ENCODE data around the gene TVP23C.
"Not testable (repeated sequence)": the region's sequence is repeated elsewhere in the genome, so short reads cannot be mapped to it uniquely, and the experiment has no call there.

The TVP23C gene

GRCh38 chr17:15526292-15527218, 36.7 kb downstream of the TVP23C start:
- not testable (repeated sequence) for DNase-seq

GRCh38 chr17:15524990-15525985, 38.0 kb downstream of the TVP23C start:
- not testable (repeated sequence) for DNase-seq

DNA sequence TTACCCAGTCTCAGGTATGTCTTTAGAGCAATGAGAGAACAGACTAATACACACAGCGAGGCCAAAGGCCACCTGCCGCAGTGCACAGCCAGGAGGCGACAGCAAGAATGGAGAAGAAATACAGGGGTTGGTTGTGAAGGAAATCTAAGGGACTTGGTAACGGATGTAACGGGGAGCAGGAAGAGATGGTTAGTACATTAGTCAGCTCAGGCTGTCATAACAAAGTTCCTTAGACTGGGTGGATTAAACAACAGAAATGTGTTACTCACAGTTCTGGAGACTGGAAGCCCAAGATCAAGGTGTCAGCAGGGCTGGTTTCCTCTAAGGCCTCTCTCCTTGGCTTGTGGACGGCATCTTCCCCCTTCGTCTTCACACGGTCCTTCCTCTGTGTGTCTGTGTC, 47.1 kb downstream of the TVP23C start:
- no peak for DNase-seq

GRCh38 chr17:15514469-15514868, 48.8 kb downstream of the TVP23C start:
- DNase-seq, result no peak

GRCh38 chr17:15513856-15514459, 49.3 kb downstream of the TVP23C start:
- DNase-seq, result no peak

GRCh38 chr17:15513058-15513791, 50.1 kb downstream of the TVP23C start:
- no peak for DNase-seq

GRCh38 chr17:15512071-15512709, 51.1 kb downstream of the TVP23C start:
- no peak for DNase-seq

DNA sequence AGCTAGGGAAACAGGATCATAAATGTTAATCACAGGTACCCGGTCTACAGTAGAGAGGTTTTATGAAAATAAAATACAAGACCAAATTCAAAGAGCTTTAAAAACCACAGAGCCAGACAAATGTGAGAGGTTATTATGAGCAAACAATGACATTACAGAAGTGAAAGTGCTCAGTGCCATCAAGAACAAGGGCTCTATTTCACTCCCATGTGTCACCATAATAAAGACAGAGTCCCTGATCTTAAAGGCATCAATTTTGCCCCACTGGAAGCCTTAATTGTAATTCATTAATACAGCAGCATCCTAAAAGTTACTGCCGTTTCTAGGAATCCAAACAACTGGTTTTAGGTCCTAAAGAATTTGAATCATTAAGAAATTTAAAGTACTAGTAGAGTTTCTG, 52.1 kb downstream of the TVP23C start:
- DNase-seq, result no peak

- no peak for DNase-seq
These were observed 52.9 kb downstream of the TVP23C start for GRCh38 chr17:15510361-15510760.

DNA sequence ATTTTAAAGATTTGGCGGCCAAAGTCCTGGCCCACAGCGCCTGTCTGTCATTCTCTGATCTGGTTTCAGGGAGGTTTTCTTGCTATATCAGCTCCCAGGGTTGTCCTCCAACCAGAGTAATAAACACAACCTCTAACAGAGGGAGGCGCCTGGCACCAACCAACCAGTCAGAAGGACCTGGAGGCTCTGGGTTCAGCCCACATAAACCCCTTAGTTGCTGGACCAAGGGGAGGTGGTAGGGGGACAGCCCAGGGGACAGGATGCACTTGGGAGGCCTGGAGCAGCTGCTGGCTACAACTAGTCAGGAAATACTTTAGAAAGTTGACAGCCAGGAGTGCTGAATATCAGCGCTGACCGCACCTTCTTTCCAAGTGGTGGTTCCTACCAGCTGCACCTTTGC, 54.2 kb downstream of the TVP23C start:
- DNase-seq, result no peak

DNA sequence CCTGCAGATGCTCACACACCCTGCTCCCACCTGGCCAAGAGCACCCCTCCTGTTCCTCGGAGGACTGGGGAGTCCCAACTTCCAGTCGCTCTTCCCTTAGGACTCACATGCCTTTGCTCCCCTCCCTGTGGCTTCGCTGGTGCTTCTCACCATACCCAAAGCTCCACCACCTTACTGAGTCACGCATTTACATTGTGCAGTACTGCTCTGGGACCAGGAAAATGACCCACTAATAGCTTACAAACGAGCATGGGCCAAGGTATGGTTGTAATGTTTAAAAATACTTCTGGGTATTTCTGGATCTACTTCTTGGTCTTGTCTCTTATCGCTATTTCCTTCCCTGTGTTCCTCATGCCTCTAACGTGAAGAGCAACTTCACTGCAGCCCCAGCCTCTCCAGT, 54.8 kb downstream of the TVP23C start:
- no peak for DNase-seq

DNA sequence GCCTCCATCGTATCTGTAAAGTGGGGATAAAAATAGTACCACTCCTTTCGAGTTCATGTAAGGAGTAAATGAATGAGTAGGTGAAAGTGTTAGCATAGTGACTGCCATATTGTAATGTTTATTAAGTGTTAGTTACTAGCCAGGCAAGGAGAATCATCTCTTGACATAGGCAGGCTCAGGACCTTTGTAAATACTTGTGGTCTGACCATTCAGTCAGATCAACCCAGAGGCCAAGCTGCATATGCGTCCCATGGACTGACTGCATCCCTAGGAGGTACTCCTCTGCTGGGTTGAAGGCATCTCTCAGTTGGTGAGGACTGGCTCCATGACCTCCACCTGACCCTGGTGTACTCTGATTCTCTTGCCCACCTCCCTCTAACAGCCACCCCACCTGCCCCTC, 55.4 kb downstream of the TVP23C start:
- no peak for DNase-seq

DNA sequence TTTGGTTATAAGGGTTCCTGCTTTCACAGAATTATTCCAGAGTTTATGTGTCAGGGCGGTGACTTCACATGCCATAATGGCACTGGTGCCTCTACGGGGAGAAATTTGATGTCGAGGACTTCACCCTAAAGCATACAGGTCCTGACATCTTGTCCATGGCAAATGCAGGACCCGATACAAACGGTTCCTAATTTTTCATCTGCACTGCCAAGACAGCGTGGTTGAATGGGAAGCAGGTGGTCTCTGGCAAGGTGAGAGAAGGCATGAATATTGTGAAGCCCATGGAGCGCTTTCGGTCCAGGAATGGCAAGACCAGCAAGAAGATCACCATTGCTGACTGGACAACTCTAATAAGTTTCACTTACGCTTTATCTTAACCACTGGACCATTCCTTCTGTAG, 56.3 kb downstream of the TVP23C start:
- no peak for DNase-seq

- DNase-seq, result not testable (repeated sequence)
These were observed 57.6 kb downstream of the TVP23C start for GRCh38 chr17:15505708-15506107.

- no peak for DNase-seq
These were observed 59.6 kb downstream of the TVP23C start for GRCh38 chr17:15503731-15504130.

DNA sequence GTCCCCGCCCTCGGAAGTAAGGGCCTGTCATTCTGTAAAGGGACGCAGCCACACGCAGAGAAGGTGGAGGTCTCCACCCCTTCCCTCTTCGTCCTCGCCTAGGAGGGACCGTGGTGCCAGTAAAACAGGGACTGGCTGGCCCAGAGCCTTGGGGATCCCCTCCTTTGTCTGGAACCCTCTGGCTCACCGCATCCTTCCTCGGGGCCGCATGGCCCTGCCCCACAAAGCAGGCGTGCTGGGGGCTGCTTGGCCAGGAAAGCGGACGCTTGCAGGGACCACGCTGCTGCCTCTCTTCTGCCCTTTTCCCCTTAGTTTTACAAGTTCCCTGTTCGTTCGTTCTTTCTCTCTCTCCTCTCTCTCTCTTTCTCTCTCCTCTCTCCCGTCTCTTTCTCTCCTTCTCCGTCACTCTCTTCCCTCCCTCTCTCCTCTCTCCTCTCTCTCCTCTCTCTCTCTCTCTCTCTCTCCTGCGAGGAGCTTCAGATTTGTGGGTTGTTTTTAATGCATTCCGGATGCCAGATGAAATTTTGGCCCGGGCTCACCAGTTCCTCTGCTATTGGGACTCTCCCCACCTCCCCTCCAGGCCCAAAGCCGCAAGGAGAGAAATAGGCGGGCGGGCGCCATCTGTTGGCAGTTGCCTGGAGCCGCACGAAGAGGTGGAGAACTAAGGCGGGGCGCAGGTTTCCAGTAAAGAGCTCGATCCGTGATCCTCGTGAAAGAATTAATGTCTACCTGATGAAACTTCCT, 60.7 kb downstream of the TVP23C start:
- peak; percentile 35 for DNase-seq

DNA sequence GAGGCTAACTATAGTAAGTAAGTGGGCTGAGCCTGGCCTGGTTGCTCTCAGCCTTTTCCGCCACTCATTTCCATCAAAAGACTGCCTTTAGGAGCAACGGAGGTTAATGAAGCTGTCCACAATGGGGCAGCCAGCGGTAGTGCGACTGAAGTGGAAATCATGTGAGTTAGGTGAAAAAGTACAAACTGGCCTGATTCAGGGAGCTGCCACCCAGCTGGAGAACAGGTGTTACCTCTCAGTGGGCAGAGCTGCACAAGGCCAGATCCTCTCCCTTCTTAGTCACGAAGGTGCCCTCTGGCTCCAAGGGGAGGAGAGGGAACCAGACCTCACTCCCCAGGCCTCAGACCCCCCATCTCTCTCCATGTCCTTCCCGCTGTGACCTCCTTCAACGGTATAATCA, 61.5 kb downstream of the TVP23C start:
- no peak for DNase-seq

DNA sequence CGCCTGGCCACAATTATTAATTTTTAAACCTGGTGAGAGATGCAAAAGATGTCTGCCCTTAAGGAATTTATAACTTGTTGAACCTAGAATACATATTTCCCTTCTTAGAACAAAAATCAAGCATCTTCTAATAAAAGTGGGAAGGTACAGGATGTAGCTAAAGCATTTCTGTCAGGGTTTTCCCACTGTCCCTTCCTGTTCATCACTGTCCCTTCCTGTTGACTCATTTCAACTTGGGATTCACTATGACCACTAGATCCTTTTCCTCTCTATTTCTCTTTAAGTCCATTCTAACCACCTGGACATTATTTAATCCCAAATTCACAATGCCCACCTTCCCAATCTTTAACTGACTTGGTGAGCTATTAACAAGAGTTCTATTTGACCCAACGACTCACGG, 62.0 kb downstream of the TVP23C start:
- no peak for DNase-seq

DNA sequence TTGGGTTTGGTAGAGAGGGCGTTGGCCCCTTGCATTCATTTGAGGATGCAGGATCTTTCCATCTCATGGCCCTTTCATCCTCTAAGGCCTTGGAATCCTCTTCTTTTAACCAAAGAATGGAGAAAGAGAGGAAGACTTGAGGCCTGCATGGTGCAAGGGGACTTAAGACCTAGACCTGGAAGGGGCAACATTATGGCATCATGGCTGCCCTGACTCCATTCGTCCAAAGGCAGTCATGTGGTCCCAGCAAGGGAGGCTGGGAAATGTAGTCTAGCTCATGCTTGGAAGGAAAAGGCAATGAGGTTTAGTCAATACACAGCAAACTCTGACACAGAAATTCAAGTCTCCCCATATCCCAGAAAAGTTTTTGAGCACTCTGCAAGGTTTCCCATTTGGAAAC, 65.2 kb downstream of the TVP23C start:
- DNase-seq, result no peak

GRCh38 chr17:15496735-15497670, 66.3 kb downstream of the TVP23C start:
- DNase-seq, result no peak
